GM13976 (cell line): Measurements from ENCODE around the gene ANO4.

Experiments
- DNase-seq: peaks from one replicate; pipeline ENCODE4 v3.0.0; 2012; ENCODE audit warnings: low spot score
- CTCF ChIP-seq: IDR thresholded peaks from 2 replicates; pipeline ENCODE4 v1.5.1; 2012; ENCODE audit warnings: borderline replicate concordance, mild to moderate bottlenecking; ENCODE audit not compliant: insufficient read depth; ENCODE audit errors: extremely low read depth, missing control alignments, control extremely low read depth
- in situ Hi-C: fragments of 300-500 bp; cut with MboI; formaldehyde crosslinking; loops from one replicate; pipeline ENCODE4 v1.12.0; 2022; ENCODE audit warnings: low sequenced_read_pairs, mixed read lengths, inconsistent platforms; ENCODE audit not compliant: unreplicated experiment

The ANO4 gene

DNA sequence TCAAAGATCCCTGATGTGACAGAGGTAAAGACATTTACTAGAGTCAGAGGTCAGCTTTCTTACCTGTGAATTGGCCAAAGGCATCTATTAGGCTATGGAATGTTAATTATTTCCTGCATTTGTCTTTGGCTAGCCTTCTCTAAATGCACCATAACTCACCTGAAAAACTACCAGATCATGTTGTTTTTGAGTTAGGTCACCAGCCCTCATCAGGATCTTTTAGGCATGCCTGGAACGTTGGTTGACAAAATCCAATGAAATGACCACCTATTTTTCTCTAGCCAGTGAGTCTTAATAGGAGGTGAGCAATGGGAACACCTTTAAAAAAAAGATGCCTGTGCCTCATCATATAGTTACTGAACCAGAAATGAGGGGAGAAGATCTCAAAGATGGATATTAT, 46.2 kb downstream of the ANO4 start:
- TF ChIP-seq CTCF: no peak
- no peak for DNase-seq
- in situ Hi-C loops: no loop called here

GRCh38 chr12:100842156-100842555, 47.6 kb downstream of the ANO4 start:
- in situ Hi-C loops: no loop called here
- no peak for DNase-seq
- no peak for TF ChIP-seq CTCF

GRCh38 chr12:100843061-100843460, 48.5 kb downstream of the ANO4 start:
- no peak for DNase-seq
- in situ Hi-C loops: no loop called here
- TF ChIP-seq CTCF: no peak

- no peak for DNase-seq
- in situ Hi-C loops: no loop called here
Measured at GRCh38 chr12:100845095-100845494, 50.5 kb downstream of the ANO4 start.

GRCh38 chr12:100851637-100852036, 57.1 kb downstream of the ANO4 start:
- in situ Hi-C loops: no loop called here
- no peak for DNase-seq
- no peak for TF ChIP-seq CTCF

More at GRCh38 chr12:100845095-100845494, 50.5 kb downstream of the ANO4 start:
- no peak for TF ChIP-seq CTCF

- in situ Hi-C loops: no loop called here
- TF ChIP-seq CTCF: no peak
- no peak for DNase-seq
Measured at GRCh38 chr12:100857418-100857817, 62.8 kb downstream of the ANO4 start.

GRCh38 chr12:100857971-100858370, 63.4 kb downstream of the ANO4 start:
- in situ Hi-C loops: no loop called here
- TF ChIP-seq CTCF: no peak
- no peak for DNase-seq
